Osteocyte (in vitro differentiated cells): ENCODE data around the gene SLFN5. TPM values are rescaled to one million over a fixed set of nuclear protein-coding genes. Genes with fewer than 3 reads are reported as not detected.

Experiments
- DNase-seq: peaks from one replicate; pipeline ENCODE4 v3.0.0; 2021; ENCODE audit warnings: mixed read lengths; ENCODE audit not compliant: unreplicated experiment; ENCODE audit errors: extremely low spot score
- H3K27ac Mint-ChIP-seq: one replicate; pipeline ENCODE4 v1.8.0; 2021; ENCODE audit warnings: mild to moderate bottlenecking, mixed read lengths; ENCODE audit not compliant: unreplicated experiment
- H3K27me3 Mint-ChIP-seq: one replicate; pipeline ENCODE4 v1.8.0; 2021; ENCODE audit warnings: mixed read lengths; ENCODE audit not compliant: unreplicated experiment
- H3K36me3 Mint-ChIP-seq: one replicate; pipeline ENCODE4 v1.8.0; 2021; ENCODE audit warnings: mixed read lengths; ENCODE audit not compliant: unreplicated experiment
- H3K4me1 Mint-ChIP-seq: one replicate; pipeline ENCODE4 v1.8.0; 2021; ENCODE audit warnings: mixed read lengths; ENCODE audit not compliant: unreplicated experiment
- H3K4me3 Mint-ChIP-seq: one replicate; pipeline ENCODE4 v1.8.0; 2021; ENCODE audit warnings: mild to moderate bottlenecking, moderate library complexity, mixed read lengths; ENCODE audit not compliant: unreplicated experiment
- H3K9me3 Mint-ChIP-seq: one replicate; pipeline ENCODE4 v1.8.0; 2021; ENCODE audit warnings: mixed read lengths; ENCODE audit not compliant: unreplicated experiment
- CTCF ChIP-seq: fragments of 200-600 bp; sonication (generic); IDR thresholded peaks from 2 replicates; pipeline ENCODE4 v1.5.0; 2021; ENCODE audit warnings: antibody characterized with exemption, mild to moderate bottlenecking, moderate library complexity
- total RNA-seq: library from RNA; stranded (reverse); gene quantifications from 2 replicates; pipeline ENCODE4 v1.2.1, GENCODE V29; 2021

The SLFN5 gene
- total RNA-seq, 1 donor from 2014 or later: 79.0 TPM

GRCh38 chr17:35245196-35245486 lies 2.3 kb downstream of the SLFN5 start:
- H3K4me1 Mint-ChIP-seq: peaks cover 46% of the 10 kb centered on the region
- H3K36me3 Mint-ChIP-seq: peaks cover 23% of the 10 kb centered on the region
- no peaks in the 10 kb centered on the region for H3K9me3 Mint-ChIP-seq
- TF ChIP-seq CTCF: no peak
- H3K27me3 Mint-ChIP-seq: no peaks in the 10 kb centered on the region
- H3K27ac Mint-ChIP-seq: peak overlapping the region; percentile 100
- no peak for DNase-seq
- H3K4me3 Mint-ChIP-seq: peak overlapping the region; percentile 96

GRCh38 chr17:35252651-35253050 lies 9.8 kb downstream of the SLFN5 start:
- TF ChIP-seq CTCF: no peak
- H3K9me3 Mint-ChIP-seq: no peaks in the 10 kb centered on the region
- no peaks in the 10 kb centered on the region for H3K27me3 Mint-ChIP-seq
- H3K36me3 Mint-ChIP-seq: peaks cover 24% of the 10 kb centered on the region
- DNase-seq: no peak
- H3K27ac Mint-ChIP-seq: peak overlapping the region; percentile 54
- peaks cover 37% of the 10 kb centered on the region for H3K4me1 Mint-ChIP-seq
- H3K4me3 Mint-ChIP-seq: no peak overlapping the region

- DNase-seq: no peak
- Mint-ChIP-seq H3K27me3 (no peaks in the 10 kb centered on the region), H3K27ac (peak overlapping the region; percentile 89), H3K4me3 (no peak overlapping the region), H3K4me1 (peaks cover 40% of the 10 kb centered on the region), H3K36me3 (peaks cover 31% of the 10 kb centered on the region), H3K9me3 (no peaks in the 10 kb centered on the region)
- no peak for TF ChIP-seq CTCF
Measured at GRCh38 chr17:35254107-35254773, 11.4 kb downstream of the SLFN5 start.

GRCh38 chr17:35255316-35255715 lies 12.4 kb downstream of the SLFN5 start:
- Mint-ChIP-seq H3K4me3 (no peak overlapping the region), H3K4me1 (peaks cover 37% of the 10 kb centered on the region), H3K27ac (no peak overlapping the region), H3K27me3 (no peaks in the 10 kb centered on the region), H3K36me3 (peaks cover 31% of the 10 kb centered on the region), H3K9me3 (no peaks in the 10 kb centered on the region)
- TF ChIP-seq CTCF: no peak
- DNase-seq: no peak

GRCh38 chr17:35256629-35257028 lies 13.8 kb downstream of the SLFN5 start:
- no peak overlapping the region for H3K4me3 Mint-ChIP-seq
- no peaks in the 10 kb centered on the region for H3K27me3 Mint-ChIP-seq
- H3K4me1 Mint-ChIP-seq: peaks cover 37% of the 10 kb centered on the region
- peaks cover 31% of the 10 kb centered on the region for H3K36me3 Mint-ChIP-seq
- peak overlapping the region; percentile 27 for H3K27ac Mint-ChIP-seq
- DNase-seq: no peak
- no peak for TF ChIP-seq CTCF
- no peaks in the 10 kb centered on the region for H3K9me3 Mint-ChIP-seq
